ENCODE results near the gene RSBN1. TPM values are rescaled to one million over a fixed set of nuclear protein-coding genes. Genes with fewer than 3 reads are reported as not detected.

Gene RSBN1
- total RNA-seq, 1 donor from 2014 or later: 11.8 TPM

DNA sequence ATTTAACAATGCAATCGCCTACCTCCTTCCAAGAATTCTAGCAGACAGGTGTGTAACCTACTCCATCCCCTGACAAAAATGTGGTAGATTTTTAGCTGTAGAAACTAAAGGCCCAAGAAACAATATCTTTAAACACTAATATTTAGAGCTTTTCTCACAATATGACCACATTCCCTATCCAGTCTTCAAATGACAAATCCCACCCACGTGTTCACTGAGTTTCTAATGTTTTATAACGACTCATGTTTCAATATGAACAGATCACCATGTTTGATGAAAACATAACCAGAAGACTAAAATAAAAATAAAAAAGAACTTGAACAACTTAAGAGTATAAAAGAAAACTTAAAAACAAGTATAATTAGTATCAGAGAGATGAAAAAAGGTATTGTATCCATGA is 24.6 kb downstream of the RSBN1 start:
- H3K27me3 Mint-ChIP-seq (ENCODE audit: low read depth): no peaks in the 10 kb centered on the region
- no peak overlapping the region for H3K27ac Mint-ChIP-seq (ENCODE audit: unreplicated experiment)
- no peaks in the 10 kb centered on the region for H3K9me3 Mint-ChIP-seq (ENCODE audit: low read depth)

DNA sequence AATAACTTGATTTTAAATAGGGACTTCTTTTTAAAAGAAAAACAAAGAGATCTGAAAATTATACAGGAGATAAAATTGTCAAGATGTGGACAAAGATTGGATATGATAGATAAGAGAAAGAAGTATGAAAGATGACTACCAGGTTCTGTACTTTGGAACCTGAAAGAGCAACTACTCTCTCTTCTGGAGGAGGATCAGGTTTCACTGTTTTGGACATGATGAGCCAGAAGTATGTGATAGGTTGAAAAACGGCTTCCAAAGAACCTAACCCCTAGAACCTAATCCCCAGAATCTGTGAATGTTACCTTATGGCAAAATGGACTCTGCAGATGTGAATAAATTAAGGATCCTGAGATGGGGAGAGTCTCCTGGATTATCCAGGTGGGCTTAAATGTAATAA is 26.2 kb downstream of the RSBN1 start:
- no peaks in the 10 kb centered on the region for H3K9me3 Mint-ChIP-seq (ENCODE audit: low read depth)
- H3K4me3 Mint-ChIP-seq (ENCODE audit: unreplicated experiment): no peak overlapping the region
- H3K27ac Mint-ChIP-seq (ENCODE audit: unreplicated experiment): no peak overlapping the region

More for the DNA sequence above, 24.6 kb downstream of the RSBN1 start:
- DNase-seq (ENCODE audit: low spot score): no peak
- H3K36me3 Mint-ChIP-seq (ENCODE audit: low read depth): no peaks in the 10 kb centered on the region
- H3K4me3 Mint-ChIP-seq (ENCODE audit: unreplicated experiment): no peak overlapping the region
- TF ChIP-seq, protein P1, sequence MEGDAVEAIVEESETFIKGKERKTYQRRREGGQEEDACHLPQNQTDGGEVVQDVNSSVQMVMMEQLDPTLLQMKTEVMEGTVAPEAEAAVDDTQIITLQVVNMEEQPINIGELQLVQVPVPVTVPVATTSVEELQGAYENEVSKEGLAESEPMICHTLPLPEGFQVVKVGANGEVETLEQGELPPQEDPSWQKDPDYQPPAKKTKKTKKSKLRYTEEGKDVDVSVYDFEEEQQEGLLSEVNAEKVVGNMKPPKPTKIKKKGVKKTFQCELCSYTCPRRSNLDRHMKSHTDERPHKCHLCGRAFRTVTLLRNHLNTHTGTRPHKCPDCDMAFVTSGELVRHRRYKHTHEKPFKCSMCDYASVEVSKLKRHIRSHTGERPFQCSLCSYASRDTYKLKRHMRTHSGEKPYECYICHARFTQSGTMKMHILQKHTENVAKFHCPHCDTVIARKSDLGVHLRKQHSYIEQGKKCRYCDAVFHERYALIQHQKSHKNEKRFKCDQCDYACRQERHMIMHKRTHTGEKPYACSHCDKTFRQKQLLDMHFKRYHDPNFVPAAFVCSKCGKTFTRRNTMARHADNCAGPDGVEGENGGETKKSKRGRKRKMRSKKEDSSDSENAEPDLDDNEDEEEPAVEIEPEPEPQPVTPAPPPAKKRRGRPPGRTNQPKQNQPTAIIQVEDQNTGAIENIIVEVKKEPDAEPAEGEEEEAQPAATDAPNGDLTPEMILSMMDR (IDR thresholded peaks at IDR 0.05): no peak
- H3K4me1 Mint-ChIP-seq (ENCODE audit: low read depth): peaks cover 26% of the 10 kb centered on the region

DNA sequence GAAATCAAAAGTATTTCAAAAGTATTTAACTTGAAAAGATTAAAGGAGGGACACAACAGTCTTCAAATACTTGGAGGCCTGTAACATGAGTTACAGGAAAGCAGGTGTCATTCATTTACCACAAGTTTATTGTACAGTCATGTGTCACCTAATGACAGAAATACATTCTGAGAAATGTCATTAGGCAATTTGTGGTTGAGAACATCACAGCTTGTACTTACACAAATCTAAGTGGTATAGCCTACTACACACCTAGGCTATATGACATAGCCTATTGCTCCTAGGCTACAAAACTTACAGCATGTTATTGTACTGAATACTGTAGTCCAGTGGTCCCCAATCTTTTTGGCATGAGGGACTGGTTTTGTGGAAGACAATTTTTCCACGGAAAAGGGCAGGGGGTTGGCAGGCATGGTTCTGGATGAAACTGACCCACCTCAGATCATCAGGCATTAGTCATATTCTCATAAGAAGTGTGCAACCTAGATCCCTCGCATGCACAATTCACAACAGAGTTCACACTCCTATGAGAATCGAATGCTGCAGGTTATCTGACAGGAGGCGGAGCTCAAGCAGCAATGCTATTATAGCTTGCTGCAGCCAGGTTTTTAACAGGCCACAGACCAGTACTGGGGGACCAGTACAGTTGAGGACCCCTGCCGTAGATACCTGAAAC is 28.0 kb downstream of the RSBN1 start:
- TF ChIP-seq, protein P1 (IDR thresholded peaks at IDR 0.05): no peak
- no peak for DNase-seq (ENCODE audit: low spot score)
- Mint-ChIP-seq H3K27me3 (ENCODE audit: low read depth) (no peaks in the 10 kb centered on the region), H3K9me3 (ENCODE audit: low read depth) (no peaks in the 10 kb centered on the region), H3K36me3 (ENCODE audit: low read depth) (no peaks in the 10 kb centered on the region), H3K27ac (ENCODE audit: unreplicated experiment) (no peak overlapping the region), H3K4me1 (ENCODE audit: low read depth) (peaks cover 23% of the 10 kb centered on the region), H3K4me3 (ENCODE audit: unreplicated experiment) (no peak overlapping the region)

More for the DNA sequence above, 26.2 kb downstream of the RSBN1 start:
- Mint-ChIP-seq H3K36me3 (ENCODE audit: low read depth) (no peaks in the 10 kb centered on the region), H3K27me3 (ENCODE audit: low read depth) (no peaks in the 10 kb centered on the region), H3K4me1 (ENCODE audit: low read depth) (peaks cover 23% of the 10 kb centered on the region)
- no peak for DNase-seq (ENCODE audit: low spot score)
- TF ChIP-seq, protein P1 (IDR thresholded peaks at IDR 0.05): no peak

DNA sequence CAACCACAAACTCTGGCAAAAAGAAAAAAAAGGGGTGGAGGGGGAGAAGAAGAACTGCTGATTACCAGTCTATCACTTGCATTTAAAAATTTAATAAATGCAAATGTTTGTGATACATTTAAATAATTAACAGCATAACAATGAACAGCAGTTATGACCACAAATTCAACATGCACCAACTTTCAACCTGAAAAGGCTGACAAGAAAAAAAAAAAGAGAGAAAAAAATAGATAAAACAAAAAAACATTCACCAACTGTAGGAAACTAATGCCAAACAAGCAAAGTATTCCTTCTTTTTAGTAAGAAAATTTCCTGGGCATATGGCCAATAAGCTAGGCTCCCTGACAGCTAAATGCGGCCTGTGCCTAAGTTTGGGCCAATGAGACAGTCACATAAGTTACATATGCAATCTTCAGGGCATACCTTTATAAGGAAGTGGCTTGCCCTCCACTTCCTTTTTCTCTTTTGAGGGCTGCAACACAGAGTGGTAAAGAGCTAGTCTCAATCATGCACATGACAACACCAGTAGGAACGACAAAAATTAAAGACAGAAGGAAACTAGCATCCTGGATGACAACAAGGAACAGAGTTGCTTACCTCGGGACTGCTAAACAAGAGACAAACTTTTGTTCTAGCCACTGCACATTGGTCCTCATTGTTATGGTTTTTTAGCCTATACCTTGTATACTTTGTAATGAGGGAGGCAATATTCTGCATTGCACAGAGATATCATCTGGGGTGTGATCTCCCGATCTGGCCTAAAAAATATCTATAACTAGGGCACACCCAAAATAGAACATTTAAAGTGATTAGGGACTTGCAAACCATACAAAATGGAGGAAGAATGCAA is 28.8 kb downstream of the RSBN1 start:
- Mint-ChIP-seq H3K36me3 (ENCODE audit: low read depth) (peaks cover 3% of the 10 kb centered on the region), H3K9me3 (ENCODE audit: low read depth) (peaks cover 3% of the 10 kb centered on the region), H3K27ac (ENCODE audit: unreplicated experiment) (peak overlapping the region; percentile 47), H3K27me3 (ENCODE audit: low read depth) (no peaks in the 10 kb centered on the region), H3K4me1 (ENCODE audit: low read depth) (peaks cover 20% of the 10 kb centered on the region), H3K4me3 (ENCODE audit: unreplicated experiment) (no peak overlapping the region)
- DNase-seq (ENCODE audit: low spot score): no peak
- TF ChIP-seq, protein P1 (IDR thresholded peaks at IDR 0.05): no peak

DNA sequence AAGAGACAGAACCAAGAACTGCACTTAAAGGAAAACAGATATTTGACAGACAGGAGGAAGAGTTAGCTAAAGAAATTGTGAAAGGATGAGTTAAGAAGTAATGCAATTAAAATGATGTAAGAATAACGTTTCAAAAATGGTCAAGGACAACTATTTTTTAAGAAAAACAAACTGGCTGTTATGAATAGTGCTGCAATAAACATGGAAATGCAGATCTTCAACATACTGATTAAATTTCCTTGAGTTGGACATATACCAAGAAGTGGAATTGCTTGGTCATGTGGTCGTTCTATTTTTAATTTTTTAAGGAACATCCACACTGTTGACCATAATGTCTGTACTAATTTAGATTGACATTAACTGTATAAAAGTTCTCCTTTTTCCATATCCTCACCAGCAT is 29.9 kb downstream of the RSBN1 start:
- Mint-ChIP-seq H3K36me3 (ENCODE audit: low read depth) (peaks cover 3% of the 10 kb centered on the region), H3K27ac (ENCODE audit: unreplicated experiment) (no peak overlapping the region), H3K4me1 (ENCODE audit: low read depth) (peaks cover 10% of the 10 kb centered on the region), H3K27me3 (ENCODE audit: low read depth) (no peaks in the 10 kb centered on the region), H3K4me3 (ENCODE audit: unreplicated experiment) (no peak overlapping the region), H3K9me3 (ENCODE audit: low read depth) (peaks cover 3% of the 10 kb centered on the region)
- TF ChIP-seq, protein P1 (IDR thresholded peaks at IDR 0.05): no peak
- no peak for DNase-seq (ENCODE audit: low spot score)
